ENCODE results near the gene PPM1B.

DNA sequence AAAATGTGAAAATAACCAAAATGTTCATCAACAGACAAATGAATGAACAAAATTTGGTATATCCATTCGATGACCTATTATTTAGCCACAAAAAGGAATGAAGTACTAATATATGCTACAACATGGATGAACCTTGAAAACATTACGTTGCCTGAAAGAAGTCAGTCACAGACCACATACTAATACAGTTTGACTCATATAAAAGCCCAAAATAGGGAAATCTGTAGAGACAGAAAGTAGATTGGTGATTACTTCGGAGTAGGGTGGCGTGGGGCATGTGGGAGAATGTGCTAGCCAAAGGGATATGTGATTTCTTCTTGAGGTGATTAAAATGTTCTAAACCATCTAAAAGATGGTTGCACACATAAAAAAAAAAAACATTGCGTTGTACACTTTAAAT lies 44.2 kb upstream of the PPM1B start:
- TF ChIP-seq EZH2 (IDR thresholded peaks at IDR 0.05; ENCODE audit: borderline replicate concordance, low read depth, low read length, severe bottlenecking), result no peak
- TF ChIP-seq CTCF (IDR thresholded peaks at IDR 0.05; ENCODE audit: extremely low read depth in 1 of 2, insufficient read depth in 1 of 2, low read depth in 1 of 2, low read length in 2 of 2), result no peak
- no peak for TF ChIP-seq POLR2AphosphoS5 (IDR thresholded peaks at IDR 0.05; ENCODE audit: insufficient read depth, low read depth, low read length)
- TF ChIP-seq POLR2A (IDR thresholded peaks at IDR 0.05; ENCODE audit: low read depth, low read length), result no peak
- TF ChIP-seq MYC (IDR thresholded peaks at IDR 0.05; ENCODE audit: low read depth, low read length), result no peak
- no peak for TF ChIP-seq MAX (IDR thresholded peaks at IDR 0.05; ENCODE audit: insufficient read depth, insufficient read length)
- no peak for TF ChIP-seq FOS (IDR thresholded peaks at IDR 0.05; ENCODE audit: borderline replicate concordance, insufficient read depth, low read length)

Measured in endothelial cell of umbilical vein (primary cell).